H1 (cell line): ENCODE results near the gene DENND1A. TPM values are rescaled to one million over a fixed set of nuclear protein-coding genes. Genes with fewer than 3 reads are reported as not detected.

Source experiments
- CTCF ChIA-PET: fragments of 300-600 bp; sonication (Branson Sonifier 250); formaldehyde crosslinking; loops from one replicate; lab custom pipeline; 2021; ENCODE audit not compliant: partially characterized antibody; lab: Charles Lee
- POLR2A ChIA-PET: fragments of 300-600 bp; sonication (Branson Sonifier 250); formaldehyde crosslinking; loops from one replicate; lab custom pipeline; 2021; ENCODE audit warnings: inconsistent platforms; ENCODE audit not compliant: partially characterized antibody; lab: Charles Lee
- DNase-seq, 2 experiments: peaks; one replicate each; pipeline versions ENCODE4 v3.0.0 to v3.0.0-alpha.2; 2010 to 2022; ENCODE audit warnings: low spot score in 2 of 2, low read depth in 1 of 2, mixed read lengths in 1 of 2
- FAIRE-seq: peaks from 2 replicates; lab custom pipeline; 2011; peaks lifted over from hg19 to GRCh38; lab: Jason Lieb, UNC
- H2AFZ ChIP-seq: 2 replicates; pipeline ENCODE4 v1.8.1; 2012; ENCODE audit warnings: low read length, inconsistent platforms
- H2AK5ac ChIP-seq: 2 replicates; pipeline ENCODE4 v1.6.1; 2013; ENCODE audit warnings: low read depth, low read length
- H2BK120ac ChIP-seq: replicated peaks from 2 replicates; pipeline ENCODE3; 2013; ENCODE audit warnings: low read depth, low read length, inconsistent platforms
- H2BK12ac ChIP-seq: 2 replicates; pipeline ENCODE4 v1.6.1; 2013; ENCODE audit warnings: low read depth, low read length
- H2BK15ac ChIP-seq: 2 replicates; pipeline ENCODE4 v1.6.1; 2013; ENCODE audit warnings: low read length
- H2BK20ac ChIP-seq: 2 replicates; pipeline ENCODE4 v1.6.1; 2013; ENCODE audit warnings: low read length
- H2BK5ac ChIP-seq: 2 replicates; pipeline ENCODE4 v1.6.1; 2013; ENCODE audit warnings: low read depth, low read length
- H3K14ac ChIP-seq: 2 replicates; pipeline ENCODE4 v1.6.1; 2013; ENCODE audit warnings: inconsistent platforms; ENCODE audit not compliant: insufficient read length
- H3K18ac ChIP-seq: 2 replicates; pipeline ENCODE4 v1.6.1; 2013; ENCODE audit warnings: low read length; ENCODE audit errors: extremely low read depth
- H3K23ac ChIP-seq: 2 replicates; pipeline ENCODE4 v1.6.1; 2013; ENCODE audit warnings: inconsistent platforms; ENCODE audit not compliant: insufficient read length
- H3K23me2 ChIP-seq: 2 replicates; pipeline ENCODE4 v1.6.1; 2013; ENCODE audit warnings: low read depth, low read length
- H3K27ac ChIP-seq: 2 replicates; pipeline ENCODE4 v1.6.1; 2011; ENCODE audit warnings: low read depth, low read length, inconsistent platforms
- H3K27me3 ChIP-seq, 4 experiments: replicated peaks in 1 of 4; 1 replicate in 1 of 4; 2 replicates in 3 of 4; pipeline versions ENCODE4 v1.6.1 to v1.8.1; 2011 to 2013; ENCODE audit warnings: low read length in 3 of 4, mild to moderate bottlenecking in 3 of 4, inconsistent platforms in 2 of 4, mixed read lengths in 2 of 4, moderate library complexity in 1 of 4; ENCODE audit not compliant: control insufficient read depth in 3 of 4, insufficient read depth in 3 of 4; ENCODE audit errors: extremely low read depth in 1 of 4
- H3K36me3 ChIP-seq, 4 experiments: 2 replicates each; pipeline versions ENCODE4 v1.6.1 to v1.8.1; 2011 to 2013; ENCODE audit warnings: mild to moderate bottlenecking in 4 of 4, low read length in 3 of 4, moderate library complexity in 2 of 4, control low read depth in 1 of 4, inconsistent platforms in 1 of 4; ENCODE audit not compliant: insufficient read depth in 4 of 4, control insufficient read depth in 2 of 4
- H3K4ac ChIP-seq: replicated peaks from 2 replicates; pipeline ENCODE3; 2013; ENCODE audit warnings: low read length, low read depth, mixed read lengths, inconsistent platforms; ENCODE audit not compliant: insufficient read length
- H3K4me1 ChIP-seq, 4 experiments: replicated peaks in 1 of 4; 1 replicate in 1 of 4; 2 replicates in 3 of 4; pipeline versions ENCODE4 v1.6.1 to v1.8.1; 2011 to 2013; ENCODE audit warnings: low read length in 3 of 4, inconsistent platforms in 2 of 4, mixed read lengths in 1 of 4; ENCODE audit not compliant: insufficient read depth in 4 of 4, control insufficient read depth in 3 of 4
- H3K4me2 ChIP-seq, 2 experiments: 2 replicates each; pipeline versions ENCODE4 v1.6.1 to v1.8.1; 2011 to 2013; ENCODE audit warnings: low read depth in 2 of 2, low read length in 2 of 2, control low read depth in 1 of 2, inconsistent platforms in 1 of 2, mild to moderate bottlenecking in 1 of 2; ENCODE audit not compliant: insufficient read depth in 1 of 2
- H3K4me3 ChIP-seq, 4 experiments: fragments of 200-600, 300-600 bp in 1 of 4; sonication (generic), shearing (Covaris generic), sonication (Bioruptor Twin) in 1 of 4; 2 replicates each; pipeline versions ENCODE4 v1.5.1 to v1.8.1; 2011 to 2016; ENCODE audit warnings: low read length in 4 of 4, low read depth in 3 of 4, control low read depth in 2 of 4, inconsistent platforms in 2 of 4, mild to moderate bottlenecking in 2 of 4, mixed read lengths in 1 of 4, moderate library complexity in 1 of 4; ENCODE audit not compliant: insufficient read depth in 2 of 4; ENCODE audit errors: extremely low read depth in 1 of 4
- H3K56ac ChIP-seq: replicated peaks from 2 replicates; pipeline ENCODE3; 2013; ENCODE audit warnings: low read depth, mild to moderate bottlenecking, mixed read lengths, low read length, inconsistent platforms; ENCODE audit not compliant: insufficient read length
- H3K79me1 ChIP-seq: 2 replicates; pipeline ENCODE4 v1.6.1; 2013; ENCODE audit warnings: low read depth, low read length, control low read depth
- H3K79me2 ChIP-seq, 2 experiments: 2 replicates each; pipeline versions ENCODE4 v1.6.1 to v1.8.1; 2012 to 2013; ENCODE audit warnings: low read length in 2 of 2, mild to moderate bottlenecking in 2 of 2, inconsistent platforms in 1 of 2; ENCODE audit not compliant: insufficient read depth in 2 of 2, control insufficient read depth in 1 of 2
- H3K9ac ChIP-seq, 4 experiments: replicated peaks in 1 of 4; 1 replicate in 1 of 4; 2 replicates in 3 of 4; pipeline versions ENCODE4 v1.6.1 to v1.8.1; 2011 to 2013; ENCODE audit warnings: low read depth in 3 of 4, low read length in 3 of 4, control low read depth in 2 of 4, mild to moderate bottlenecking in 2 of 4, moderate library complexity in 2 of 4, inconsistent platforms in 1 of 4; ENCODE audit errors: extremely low read depth in 1 of 4
- H3K9me3 ChIP-seq, 2 experiments: 2 replicates each; pipeline versions ENCODE4 v1.6.1 to v1.8.1; 2012 to 2013; ENCODE audit warnings: mild to moderate bottlenecking in 2 of 2, moderate library complexity in 2 of 2, control low read depth in 1 of 2, inconsistent platforms in 1 of 2, low read depth in 1 of 2, low read length in 1 of 2, mixed read lengths in 1 of 2; ENCODE audit not compliant: insufficient read depth in 2 of 2
- H4K20me1 ChIP-seq, 2 experiments: replicated peaks in 1 of 2; 2 replicates each; pipeline versions ENCODE3 to v1.8.1; 2011 to 2013; ENCODE audit warnings: inconsistent platforms in 2 of 2, low read length in 2 of 2, mild to moderate bottlenecking in 1 of 2; ENCODE audit not compliant: insufficient read depth in 2 of 2, control insufficient read depth in 1 of 2
- H4K5ac ChIP-seq: 2 replicates; pipeline ENCODE4 v1.6.1; 2013; ENCODE audit warnings: low read length, low read depth, mixed read lengths, inconsistent platforms; ENCODE audit not compliant: insufficient read length
- H4K8ac ChIP-seq: 2 replicates; pipeline ENCODE4 v1.8.0; 2013; ENCODE audit warnings: mild to moderate bottlenecking, moderate library complexity, low read length, inconsistent platforms; ENCODE audit not compliant: insufficient read depth; ENCODE audit errors: extremely low read depth
- H4K91ac ChIP-seq: replicated peaks from 2 replicates; pipeline ENCODE3; 2013; ENCODE audit warnings: low read length, mixed read lengths, inconsistent platforms; ENCODE audit not compliant: insufficient read length
- BACH1 ChIP-seq: IDR thresholded peaks from 2 replicates; pipeline ENCODE4 v1.6.1; 2012; ENCODE audit warnings: low read length, improper control_type of control experiment
- CBX8 ChIP-seq: fragments of 300-800, 300-1000 bp; sonication (generic); IDR thresholded peaks from 2 replicates; pipeline ENCODE4 v1.7.1; 2016; ENCODE audit warnings: low read depth, low read length, borderline replicate concordance
- EZH2 ChIP-seq: fragments of 200-600 bp; sonication (generic); IDR thresholded peaks from 2 replicates; pipeline ENCODE4 v1.7.1; 2012; ENCODE audit warnings: low read depth, mild to moderate bottlenecking, moderate library complexity, low read length, inconsistent platforms; ENCODE audit not compliant: severe bottlenecking
- HDAC6 ChIP-seq: IDR thresholded peaks from one replicate; pipeline ENCODE4 v1.7.1; 2012; ENCODE audit warnings: low read depth, mild to moderate bottlenecking, inconsistent platforms, low read length, moderate library complexity
- JUN ChIP-seq: IDR thresholded peaks from 2 replicates; pipeline ENCODE4 v1.6.1; 2011; ENCODE audit warnings: low read depth, mild to moderate bottlenecking, improper control_type of control experiment, low read length
- NRF1 ChIP-seq: IDR thresholded peaks from 2 replicates; pipeline ENCODE4 v1.6.1; 2011; ENCODE audit warnings: mild to moderate bottlenecking, low read depth, low read length, improper control_type of control experiment
- RXRA ChIP-seq: IDR thresholded peaks from 2 replicates; pipeline ENCODE4 v1.6.1; 2011; ENCODE audit warnings: low read depth, mild to moderate bottlenecking, low read length, moderate library complexity; ENCODE audit not compliant: insufficient read depth
- SIN3A ChIP-seq, 2 experiments: IDR thresholded peaks in 1 of 2; conservative IDR thresholded peaks in 1 of 2; 2 replicates each; pipeline ENCODE4 v1.6.1; 2011 to 2012; ENCODE audit warnings: low read length in 2 of 2, improper control_type of control experiment in 1 of 2, low read depth in 1 of 2, mild to moderate bottlenecking in 1 of 2
- SIX5 ChIP-seq: IDR thresholded peaks from 2 replicates; pipeline ENCODE4 v1.6.1; 2011; ENCODE audit warnings: mild to moderate bottlenecking, low read depth, low read length
- SRF ChIP-seq: IDR thresholded peaks from 2 replicates; pipeline ENCODE4 v1.6.1; 2011; ENCODE audit warnings: mild to moderate bottlenecking, low read depth, low read length, moderate library complexity
- SUZ12 ChIP-seq: fragments of 200-600 bp; sonication (generic); IDR thresholded peaks from 2 replicates; pipeline ENCODE4 v1.6.1; 2012; ENCODE audit warnings: mild to moderate bottlenecking, inconsistent platforms, low read length, moderate library complexity, mixed read lengths
- WGBS, 2 experiments: shearing (Covaris generic) in 1 of 2; methylation state at CpG; one replicate each; pipeline versions ENCODE4 v1.1.6 to v1.1.7; 2013 to 2015; ENCODE audit warnings: low lambda C conversion rate in 2 of 2, mixed read lengths in 2 of 2, inconsistent platforms in 1 of 2, low coverage in 1 of 2, missing lambda C conversion rate in 1 of 2; ENCODE audit not compliant: insufficient replicate concordance in 2 of 2, insufficient coverage in 1 of 2, insufficient read length in 1 of 2; ENCODE audit errors: extremely low coverage in 1 of 2, missing lambda C conversion rate in 1 of 2; 5-methylcytosine and 5-hydroxymethylcytosine counted together
- polyA plus RNA-seq, 7 experiments: library from polyadenylated mRNA; depleted of rRNA in 3 of 7; stranded (reverse) in 5 of 7; unstranded in 2 of 7; fragments of >200 nt in 5 of 7; fragments of 200-250 nt in 2 of 7; gene quantifications; 1 replicate in 5 of 7; 2 replicates in 1 of 7; 4 replicates in 1 of 7; pipeline versions ENCODE4 v1.2.1 to v1.2.3, GENCODE V29; 2011 to 2013; ENCODE audit warnings: missing spikeins in 2 of 7, mixed read lengths in 2 of 7
- total RNA-seq: library from RNA; stranded (reverse); fragmentation: NEBNext Ultra II Directional; extraction: Animal tissue kit (Norgen Biotek cat#: 25700); gene quantifications from 2 replicates; pipeline ENCODE4 v1.2.1, GENCODE V29; 2021

DENND1A gene
- total and polyA plus RNA-seq, 2 of the 8 experiments (the other 6 are each of a cell fraction or from before 2014, with no cell fraction given): 24.1 to 26.4 TPM

DNA sequence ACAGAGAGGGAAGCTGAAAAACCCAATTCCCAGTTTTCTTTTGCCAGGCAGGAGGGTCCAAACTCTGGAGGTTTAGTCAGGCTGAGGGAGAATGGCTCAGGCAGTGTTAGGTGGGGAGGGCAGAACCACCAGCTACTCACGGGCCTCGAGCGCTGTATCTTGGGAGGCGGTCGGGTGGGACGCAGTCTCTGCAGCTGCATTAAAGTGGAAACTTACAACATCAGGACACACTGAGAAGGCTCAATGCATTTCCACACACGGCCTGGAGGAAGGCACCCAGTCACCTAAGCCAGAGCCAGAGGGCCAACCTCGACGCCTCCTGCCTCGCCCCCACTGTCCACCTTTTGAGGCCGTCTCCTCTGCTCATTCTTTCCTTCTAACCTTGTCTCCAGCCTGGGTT is 518.3 kb downstream of the DENND1A start:
- TF ChIP-seq HDAC6 (no peak), SIX5 (no peak), SUZ12 (no peak), EZH2 (no peak), BACH1 (no peak), JUN (no peak), SRF (no peak), SIN3A (conservative IDR thresholded peaks at IDR 0.05 in 1 of 2, IDR thresholded peaks at IDR 0.05 in 1 of 2; ENCODE audit: low read depth in 1 of 2, low read length in 2 of 2) (no peak), NRF1 (no peak), CBX8 (no peak), RXRA (no peak)
- DNase-seq (no peak), FAIRE-seq (no peak)
- Histone ChIP-seq H2BK5ac (no peak overlapping the region), H3K4ac (no peak overlapping the region), H3K9ac (no peak overlapping the region), H3K18ac (no peak overlapping the region), H4K20me1 (no peaks in the 10 kb centered on the region), H3K79me1 (no peaks in the 10 kb centered on the region), H3K4me3 (no peak overlapping the region), H3K4me1 (peaks cover 0 to 12% (median 5%) of the 10 kb centered on the region in 4 experiments; a peak in 5 of 7 replicates), H4K91ac (no peak overlapping the region), H3K23me2 (no peaks in the 10 kb centered on the region), H2BK12ac (no peak overlapping the region), H3K27ac (no peak overlapping the region), H3K14ac (no peak overlapping the region), H2AK5ac (no peak overlapping the region), H4K5ac (no peak overlapping the region), H3K36me3 (no peaks in the 10 kb centered on the region), H2BK120ac (no peak overlapping the region), H3K56ac (no peak overlapping the region), H2BK15ac (no peak overlapping the region), H3K79me2 (no peaks in the 10 kb centered on the region), H3K27me3 (no peaks in the 10 kb centered on the region), H3K23ac (no peak overlapping the region), H2BK20ac (no peak overlapping the region), H3K9me3 (no peaks in the 10 kb centered on the region), H4K8ac (no peak overlapping the region), H2AFZ (no peak overlapping the region), H3K4me2 (no peak overlapping the region)
- WGBS, 2 experiments: 97% methylated on average over 11 of the region's 11 CpGs; no CpG with 5 or more reads in 1 of the 2 experiments
- ChIA-PET POLR2A (interaction anchor here (1.2 kb wide), 1 partner anchor 10 kb away, joined by 3 read pairs; no protein-coding TSS in a partner anchor), CTCF (interaction anchor here (1.1 to 4.9 kb wide), 5 partner anchors 9 to 31 kb away, joined by 3 to 40 read pairs (median 3); no protein-coding TSS in a partner anchor)
